ENCODE results near the gene SEMA3D.

DNA sequence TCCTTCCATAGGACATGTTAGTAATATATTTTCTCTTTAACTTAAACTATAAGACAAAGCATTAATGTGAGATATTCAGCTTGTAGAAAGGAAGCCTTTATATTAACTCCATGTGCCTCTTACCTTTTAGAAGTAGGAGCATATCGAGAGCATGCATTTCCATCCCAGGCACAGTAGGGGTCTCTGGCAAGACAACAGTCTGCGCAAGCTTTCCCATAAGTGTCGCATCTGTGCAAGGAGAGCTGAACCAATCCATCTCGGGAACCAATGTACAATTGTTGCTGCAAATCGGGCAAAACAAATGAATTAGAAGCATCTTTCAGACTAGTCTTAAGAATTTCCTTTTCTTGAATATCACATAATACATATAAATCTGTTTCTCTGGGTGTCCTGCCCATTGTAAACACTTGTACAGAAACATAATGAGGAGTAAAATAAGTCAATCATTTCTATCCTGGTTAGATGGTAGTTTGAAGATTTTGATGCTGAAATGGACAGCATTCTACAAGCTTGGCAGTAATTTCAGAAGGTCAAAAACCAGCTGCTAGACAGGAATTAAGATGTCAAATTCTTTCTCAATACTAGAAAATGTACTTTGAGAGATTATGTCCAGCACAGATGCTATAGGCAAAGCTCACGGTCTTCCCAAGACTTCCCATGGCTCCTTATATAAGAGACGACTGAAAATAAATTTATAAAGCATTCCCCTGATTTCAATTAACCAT, 171.8 kb downstream of the SEMA3D start:
- TF ChIP-seq EZH2 (IDR thresholded peaks at IDR 0.05; ENCODE audit: borderline replicate concordance, low read depth, low read length, poor library complexity, severe bottlenecking) = no peak
- TF ChIP-seq, protein P1, sequence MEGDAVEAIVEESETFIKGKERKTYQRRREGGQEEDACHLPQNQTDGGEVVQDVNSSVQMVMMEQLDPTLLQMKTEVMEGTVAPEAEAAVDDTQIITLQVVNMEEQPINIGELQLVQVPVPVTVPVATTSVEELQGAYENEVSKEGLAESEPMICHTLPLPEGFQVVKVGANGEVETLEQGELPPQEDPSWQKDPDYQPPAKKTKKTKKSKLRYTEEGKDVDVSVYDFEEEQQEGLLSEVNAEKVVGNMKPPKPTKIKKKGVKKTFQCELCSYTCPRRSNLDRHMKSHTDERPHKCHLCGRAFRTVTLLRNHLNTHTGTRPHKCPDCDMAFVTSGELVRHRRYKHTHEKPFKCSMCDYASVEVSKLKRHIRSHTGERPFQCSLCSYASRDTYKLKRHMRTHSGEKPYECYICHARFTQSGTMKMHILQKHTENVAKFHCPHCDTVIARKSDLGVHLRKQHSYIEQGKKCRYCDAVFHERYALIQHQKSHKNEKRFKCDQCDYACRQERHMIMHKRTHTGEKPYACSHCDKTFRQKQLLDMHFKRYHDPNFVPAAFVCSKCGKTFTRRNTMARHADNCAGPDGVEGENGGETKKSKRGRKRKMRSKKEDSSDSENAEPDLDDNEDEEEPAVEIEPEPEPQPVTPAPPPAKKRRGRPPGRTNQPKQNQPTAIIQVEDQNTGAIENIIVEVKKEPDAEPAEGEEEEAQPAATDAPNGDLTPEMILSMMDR (conservative IDR thresholded peaks at IDR 0.05; ENCODE audit: low read depth, low read length) = peak; percentile 37; the same call in 1 of the 2 replicates

All from A673 (cell line).